Osteocyte (in vitro differentiated cells): ENCODE measurements around the gene PRDM15. TPM values are rescaled to one million over a fixed set of nuclear protein-coding genes. Genes with fewer than 3 reads are reported as not detected.

Experiments
- DNase-seq: peaks from one replicate; pipeline ENCODE4 v3.0.0; 2021; ENCODE audit warnings: mixed read lengths; ENCODE audit not compliant: unreplicated experiment; ENCODE audit errors: extremely low spot score
- H3K27ac Mint-ChIP-seq: one replicate; pipeline ENCODE4 v1.8.0; 2021; ENCODE audit warnings: mild to moderate bottlenecking, mixed read lengths; ENCODE audit not compliant: unreplicated experiment
- H3K27me3 Mint-ChIP-seq: one replicate; pipeline ENCODE4 v1.8.0; 2021; ENCODE audit warnings: mixed read lengths; ENCODE audit not compliant: unreplicated experiment
- H3K36me3 Mint-ChIP-seq: one replicate; pipeline ENCODE4 v1.8.0; 2021; ENCODE audit warnings: mixed read lengths; ENCODE audit not compliant: unreplicated experiment
- H3K4me1 Mint-ChIP-seq: one replicate; pipeline ENCODE4 v1.8.0; 2021; ENCODE audit warnings: mixed read lengths; ENCODE audit not compliant: unreplicated experiment
- H3K4me3 Mint-ChIP-seq: one replicate; pipeline ENCODE4 v1.8.0; 2021; ENCODE audit warnings: mild to moderate bottlenecking, moderate library complexity, mixed read lengths; ENCODE audit not compliant: unreplicated experiment
- H3K9me3 Mint-ChIP-seq: one replicate; pipeline ENCODE4 v1.8.0; 2021; ENCODE audit warnings: mixed read lengths; ENCODE audit not compliant: unreplicated experiment
- total RNA-seq: library from RNA; stranded (reverse); gene quantifications from 2 replicates; pipeline ENCODE4 v1.2.1, GENCODE V29; 2021
- TF ChIP-seq, protein P1 (sequence below): fragments of 200-600 bp; sonication (generic); IDR thresholded peaks from 2 replicates; pipeline ENCODE4 v1.5.0; 2021; ENCODE audit warnings: antibody characterized with exemption, mild to moderate bottlenecking, moderate library complexity

PRDM15 gene
- total RNA-seq, 1 donor from 2014 or later, result 11.4 TPM

- no peak for DNase-seq
- no peak overlapping the region for H3K27ac Mint-ChIP-seq
Observed at GRCh38 chr21:41847066-41847804, 31.9 kb downstream of the PRDM15 start.

GRCh38 chr21:41846536-41846935 lies 32.6 kb downstream of the PRDM15 start:
- no peak for DNase-seq
- TF ChIP-seq, protein P1, sequence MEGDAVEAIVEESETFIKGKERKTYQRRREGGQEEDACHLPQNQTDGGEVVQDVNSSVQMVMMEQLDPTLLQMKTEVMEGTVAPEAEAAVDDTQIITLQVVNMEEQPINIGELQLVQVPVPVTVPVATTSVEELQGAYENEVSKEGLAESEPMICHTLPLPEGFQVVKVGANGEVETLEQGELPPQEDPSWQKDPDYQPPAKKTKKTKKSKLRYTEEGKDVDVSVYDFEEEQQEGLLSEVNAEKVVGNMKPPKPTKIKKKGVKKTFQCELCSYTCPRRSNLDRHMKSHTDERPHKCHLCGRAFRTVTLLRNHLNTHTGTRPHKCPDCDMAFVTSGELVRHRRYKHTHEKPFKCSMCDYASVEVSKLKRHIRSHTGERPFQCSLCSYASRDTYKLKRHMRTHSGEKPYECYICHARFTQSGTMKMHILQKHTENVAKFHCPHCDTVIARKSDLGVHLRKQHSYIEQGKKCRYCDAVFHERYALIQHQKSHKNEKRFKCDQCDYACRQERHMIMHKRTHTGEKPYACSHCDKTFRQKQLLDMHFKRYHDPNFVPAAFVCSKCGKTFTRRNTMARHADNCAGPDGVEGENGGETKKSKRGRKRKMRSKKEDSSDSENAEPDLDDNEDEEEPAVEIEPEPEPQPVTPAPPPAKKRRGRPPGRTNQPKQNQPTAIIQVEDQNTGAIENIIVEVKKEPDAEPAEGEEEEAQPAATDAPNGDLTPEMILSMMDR, result no peak
- Mint-ChIP-seq H3K4me1 (no peaks in the 10 kb centered on the region), H3K36me3 (peaks cover 12% of the 10 kb centered on the region), H3K27ac (no peak overlapping the region), H3K9me3 (no peaks in the 10 kb centered on the region), H3K27me3 (no peaks in the 10 kb centered on the region), H3K4me3 (no peak overlapping the region)

More at GRCh38 chr21:41847066-41847804, 31.9 kb downstream of the PRDM15 start:
- TF ChIP-seq, protein P1, result no peak
- Mint-ChIP-seq H3K9me3 (no peaks in the 10 kb centered on the region), H3K27me3 (no peaks in the 10 kb centered on the region), H3K4me1 (no peaks in the 10 kb centered on the region), H3K36me3 (peaks cover 12% of the 10 kb centered on the region), H3K4me3 (no peak overlapping the region)

DNA sequence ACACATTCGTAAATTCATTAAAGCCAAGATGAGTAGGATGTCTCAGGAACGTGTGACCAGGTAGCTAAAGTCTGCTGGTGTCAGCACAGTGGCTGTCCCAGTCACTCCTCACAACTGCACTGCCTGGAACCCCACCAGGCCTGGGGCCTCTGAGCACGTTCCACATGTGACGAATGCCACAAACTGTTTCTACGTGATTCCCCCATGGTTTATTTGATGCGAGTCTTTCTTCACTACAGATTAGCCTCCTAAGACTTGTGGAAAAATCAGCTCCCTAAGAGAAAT lies 33.2 kb downstream of the PRDM15 start:
- peaks cover 14% of the 10 kb centered on the region for H3K36me3 Mint-ChIP-seq
- no peaks in the 10 kb centered on the region for H3K27me3 Mint-ChIP-seq
- no peaks in the 10 kb centered on the region for H3K4me1 Mint-ChIP-seq
- no peak overlapping the region for H3K4me3 Mint-ChIP-seq
- TF ChIP-seq, protein P1, result no peak
- H3K27ac Mint-ChIP-seq, result no peak overlapping the region
- peaks cover 4% of the 10 kb centered on the region for H3K9me3 Mint-ChIP-seq
- no peak for DNase-seq

DNA sequence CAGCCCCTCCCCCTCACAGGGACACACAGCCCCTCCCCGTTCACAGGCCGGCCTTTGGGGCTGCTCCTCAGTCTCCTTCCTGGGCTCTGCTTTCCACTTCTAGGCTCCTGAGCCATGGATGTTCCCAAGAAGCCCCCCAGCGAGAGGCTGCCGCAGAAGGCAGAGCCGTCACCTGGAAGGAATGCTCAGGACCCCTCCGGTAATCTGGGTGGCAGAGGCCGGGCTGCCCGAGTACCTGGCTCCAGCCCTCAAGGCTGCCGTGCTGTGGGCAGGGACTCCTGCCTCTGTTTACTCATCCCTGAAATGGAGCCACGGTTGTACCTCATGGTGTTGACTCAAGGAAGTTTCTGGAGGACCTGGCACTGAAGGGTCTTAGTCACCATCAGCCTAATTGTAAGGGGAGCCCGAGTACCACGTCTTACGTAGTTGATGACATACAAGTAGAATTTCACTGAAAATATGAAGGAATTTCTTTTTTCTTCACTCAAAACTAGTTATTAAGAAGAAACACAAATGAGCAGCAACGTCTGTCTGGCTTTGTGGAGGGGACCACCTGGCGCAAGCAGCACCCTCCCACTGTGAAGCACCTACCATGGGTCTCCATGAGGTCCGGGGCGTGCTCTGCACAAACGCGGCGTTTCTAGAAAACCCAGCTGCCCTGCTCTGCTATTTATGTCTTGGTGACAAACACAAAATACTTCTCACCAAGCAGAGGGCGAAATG lies 33.7 kb downstream of the PRDM15 start:
- no peak overlapping the region for H3K27ac Mint-ChIP-seq
- H3K4me3 Mint-ChIP-seq, result no peak overlapping the region
- H3K4me1 Mint-ChIP-seq, result no peaks in the 10 kb centered on the region
- TF ChIP-seq, protein P1, result no peak
- H3K36me3 Mint-ChIP-seq, result peaks cover 17% of the 10 kb centered on the region
- no peaks in the 10 kb centered on the region for H3K27me3 Mint-ChIP-seq
- DNase-seq, result no peak
- peaks cover 9% of the 10 kb centered on the region for H3K9me3 Mint-ChIP-seq

DNA sequence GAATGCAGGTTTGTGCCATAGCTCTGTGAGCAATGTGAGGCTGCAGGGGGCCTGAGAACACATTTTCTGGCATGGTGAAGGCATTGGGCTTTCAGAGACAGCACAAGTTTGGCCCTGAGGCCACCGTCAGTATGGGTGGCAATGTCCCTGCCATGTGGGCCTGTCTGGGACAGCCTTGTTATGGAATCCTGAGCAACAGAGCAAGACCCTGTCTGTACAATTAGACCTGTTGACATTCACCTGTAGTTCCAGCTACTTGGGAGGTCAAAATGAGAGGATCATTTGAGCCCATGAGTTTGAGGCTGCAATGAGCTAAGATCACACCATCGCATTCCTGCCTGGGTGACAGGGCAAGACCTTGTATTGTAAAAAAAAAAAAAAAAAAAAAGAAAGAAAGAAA lies 35.6 kb downstream of the PRDM15 start:
- H3K4me3 Mint-ChIP-seq, result no peak overlapping the region
- H3K4me1 Mint-ChIP-seq, result no peaks in the 10 kb centered on the region
- no peak overlapping the region for H3K27ac Mint-ChIP-seq
- H3K36me3 Mint-ChIP-seq, result peaks cover 26% of the 10 kb centered on the region
- TF ChIP-seq, protein P1, result no peak
- no peak for DNase-seq
- peaks cover 11% of the 10 kb centered on the region for H3K9me3 Mint-ChIP-seq
- no peaks in the 10 kb centered on the region for H3K27me3 Mint-ChIP-seq
